ENCODE data around the gene VPS4B. TPM values are rescaled to one million over a fixed set of nuclear protein-coding genes. Genes with fewer than 3 reads are reported as not detected.
A peak's percentile ranks its signal among the peaks of the same experiment; 100 is the strongest.

VPS4B gene
- total and polyA plus RNA-seq, 2 experiments from 2014 or later, result 30.2 to 49.4 TPM

GRCh38 chr18:63339920-63340484 is 82.3 kb downstream of the VPS4B start:
- H3F3A ChIP-seq (replicated peaks; ENCODE audit: low read depth), result no peaks in the 10 kb centered on the region
- peak overlapping the region; percentile 27 for H3K27ac ChIP-seq (ENCODE audit: low read depth)
- peak overlapping the region; percentile 13; the same call in 1 of the 2 replicates for H3K4me3 ChIP-seq
- no peak for TF ChIP-seq CREB1 (CRISPR knock-in tag; IDR thresholded peaks at IDR 0.05; ENCODE audit: low read depth)
- peak; percentile 62 to 86 for TF ChIP-seq CTCF (conservative IDR thresholded peaks at IDR 0.05; ENCODE audit: low read depth in 2 of 2)
- TF ChIP-seq, protein P1, sequence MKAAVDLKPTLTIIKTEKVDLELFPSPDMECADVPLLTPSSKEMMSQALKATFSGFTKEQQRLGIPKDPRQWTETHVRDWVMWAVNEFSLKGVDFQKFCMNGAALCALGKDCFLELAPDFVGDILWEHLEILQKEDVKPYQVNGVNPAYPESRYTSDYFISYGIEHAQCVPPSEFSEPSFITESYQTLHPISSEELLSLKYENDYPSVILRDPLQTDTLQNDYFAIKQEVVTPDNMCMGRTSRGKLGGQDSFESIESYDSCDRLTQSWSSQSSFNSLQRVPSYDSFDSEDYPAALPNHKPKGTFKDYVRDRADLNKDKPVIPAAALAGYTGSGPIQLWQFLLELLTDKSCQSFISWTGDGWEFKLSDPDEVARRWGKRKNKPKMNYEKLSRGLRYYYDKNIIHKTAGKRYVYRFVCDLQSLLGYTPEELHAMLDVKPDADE (IDR thresholded peaks at IDR 0.05), result no peak
- H3K9me2 ChIP-seq (ENCODE audit: insufficient read depth), result no peaks in the 10 kb centered on the region
- H3K36me3 ChIP-seq (ENCODE audit: insufficient read depth), result peaks cover 8% of the 10 kb centered on the region; the same call in 1 of the 2 replicates
- H3K27ac Mint-ChIP-seq, result peak overlapping the region; percentile 92
- H3K36me3 Mint-ChIP-seq (ENCODE audit: low read depth), result peaks cover 60% of the 10 kb centered on the region
- H2AFZ ChIP-seq, result no peak overlapping the region
- no peaks in the 10 kb centered on the region for H4K20me1 ChIP-seq (replicated peaks; ENCODE audit: insufficient read depth)
- H3K27me3 ChIP-seq (ENCODE audit: insufficient read depth), result no peaks in the 10 kb centered on the region
- H3K27me3 Mint-ChIP-seq (ENCODE audit: insufficient read depth, low read depth, poor library complexity), result no peaks in the 10 kb centered on the region
- peak overlapping the region; percentile 41 for H3K4me2 ChIP-seq
- peak; percentile 82 for ATAC-seq
- no peaks in the 10 kb centered on the region for H3K9me3 Mint-ChIP-seq
- peaks cover 17% of the 10 kb centered on the region for H3K4me1 ChIP-seq (ENCODE audit: insufficient read depth)
- peak; percentile 96 for DNase-seq (ENCODE audit: low spot score)
- no peaks in the 10 kb centered on the region for H3K79me2 ChIP-seq (replicated peaks; ENCODE audit: insufficient read depth)
- H3K4me3 Mint-ChIP-seq, result peak overlapping the region; percentile 51; the same call in 2 of the 3 replicates
- peaks cover 19% of the 10 kb centered on the region for H3K4me1 Mint-ChIP-seq

Other genes starting within 250 kb of the VPS4B start
- gene BCL2, start 102.7 kb downstream of the VPS4B start, total RNA-seq (2014; rRNA removed; shearing (Covaris generic)), result 4.0 and 7.3 TPM in 2 replicates
- gene BCL2, start 102.7 kb downstream of the VPS4B start, polyA plus RNA-seq (2016; fragmentation: Nextera tagmentation; extraction: Ambion mirVana), result 1.1 and 1.2 TPM in 2 replicates
- 31.0 and 36.3 TPM in 2 replicates for gene KDSR, start 55.3 kb downstream of the VPS4B start, total RNA-seq (2014; rRNA removed; shearing (Covaris generic))
- 20.3 and 23.7 TPM in 2 replicates for gene KDSR, start 55.3 kb downstream of the VPS4B start, polyA plus RNA-seq (2016; fragmentation: Nextera tagmentation; extraction: Ambion mirVana)
- not detected in 2 replicates for gene SERPINB5, start 54.5 kb upstream of the VPS4B start, total RNA-seq (2014; rRNA removed; shearing (Covaris generic))
- gene SERPINB5, start 54.5 kb upstream of the VPS4B start, polyA plus RNA-seq (2016; fragmentation: Nextera tagmentation; extraction: Ambion mirVana), result 0.16 TPM in 1 of 2 replicates, not detected in the other
- gene SERPINB12, start 119.9 kb upstream of the VPS4B start, total RNA-seq (2014; rRNA removed; shearing (Covaris generic)), result not detected in 2 replicates
- not detected in 2 replicates for gene SERPINB12, start 119.9 kb upstream of the VPS4B start, polyA plus RNA-seq (2016; fragmentation: Nextera tagmentation; extraction: Ambion mirVana)
- gene SERPINB13, start 164.9 kb upstream of the VPS4B start, total RNA-seq (2014; rRNA removed; shearing (Covaris generic)), result not detected in 2 replicates
- not detected in 2 replicates for gene SERPINB13, start 164.9 kb upstream of the VPS4B start, polyA plus RNA-seq (2016; fragmentation: Nextera tagmentation; extraction: Ambion mirVana)
- 1.1 and 1.2 TPM in 2 replicates for gene SERPINB4, start 221.8 kb upstream of the VPS4B start, total RNA-seq (2014; rRNA removed; shearing (Covaris generic))
- 1.5 and 2.3 TPM in 2 replicates for gene SERPINB4, start 221.8 kb upstream of the VPS4B start, polyA plus RNA-seq (2016; fragmentation: Nextera tagmentation; extraction: Ambion mirVana)
- 0.59 TPM in 1 of 2 replicates, not detected in the other for gene SERPINB3, start 239.4 kb upstream of the VPS4B start, total RNA-seq (2014; rRNA removed; shearing (Covaris generic))
- 0.27 and 0.33 TPM in 2 replicates for gene SERPINB3, start 239.4 kb upstream of the VPS4B start, polyA plus RNA-seq (2016; fragmentation: Nextera tagmentation; extraction: Ambion mirVana)

All from GM23338 (cell line).